A673 (cell line): ENCODE data around the gene OR5F1. TPM values are rescaled to one million over a fixed set of nuclear protein-coding genes. Genes with fewer than 3 reads are reported as not detected.

ENCODE experiments used
- BruUV-seq: library from RNA; stranded (reverse); fragments of 400-500 nt; replicated peaks from 2 replicates; lab custom pipeline; 2021; lab: Mats Ljungman, UMichigan
- CTCF ChIA-PET: fragments of 300-600 bp; sonication (Branson Sonifier 250); formaldehyde crosslinking; loops from one replicate; lab custom pipeline; 2022; ENCODE audit warnings: antibody characterized with exemption; lab: Charles Lee
- POLR2A ChIA-PET: fragments of 300-600 bp; sonication (Branson Sonifier 250); formaldehyde crosslinking; loops from one replicate; lab custom pipeline; 2022; ENCODE audit warnings: antibody characterized with exemption; ENCODE audit not compliant: low non-redundant PET; lab: Charles Lee
- DNase-seq: peaks from one replicate; pipeline ENCODE4 v3.0.0-alpha.2; 2015; ENCODE audit warnings: low spot score
- H3K27ac ChIP-seq: fragments of 200-600 bp; sonication (generic); 2 replicates; pipeline ENCODE4 v1.5.1; 2016; ENCODE audit warnings: mixed run types, low read depth, mild to moderate bottlenecking, mixed read lengths, antibody characterized with exemption, low read length; ENCODE audit not compliant: poor library complexity, severe bottlenecking
- H3K27me3 ChIP-seq: fragments of 200-600 bp; sonication (generic); replicated peaks from 2 replicates; pipeline ENCODE4 v1.6.1; 2017; ENCODE audit warnings: mixed run types, low read depth, mild to moderate bottlenecking, mixed read lengths, antibody characterized with exemption, low read length; ENCODE audit not compliant: insufficient read depth, poor library complexity
- H3K36me3 ChIP-seq: fragments of 200-600 bp; sonication (generic); 2 replicates; pipeline ENCODE4 v1.6.1; 2016; ENCODE audit warnings: mixed run types, mild to moderate bottlenecking, mixed read lengths, antibody characterized with exemption, low read length; ENCODE audit not compliant: insufficient read depth, poor library complexity, severe bottlenecking
- H3K4me1 ChIP-seq: fragments of 200-600 bp; sonication (generic); 2 replicates; pipeline ENCODE4 v1.6.1; 2017; ENCODE audit warnings: mixed run types, mild to moderate bottlenecking, mixed read lengths, antibody characterized with exemption, low read length; ENCODE audit not compliant: insufficient read depth, poor library complexity, severe bottlenecking
- H3K4me3 ChIP-seq: fragments of 200-600 bp; sonication (generic); 2 replicates; pipeline ENCODE4 v1.5.1; 2016; ENCODE audit warnings: low read depth, mixed run types, mild to moderate bottlenecking, mixed read lengths, low read length; ENCODE audit not compliant: poor library complexity, severe bottlenecking
- H3K9me3 ChIP-seq: fragments of 200-600 bp; sonication (generic); 2 replicates; pipeline ENCODE4 v1.6.1; 2016; ENCODE audit warnings: mixed run types, low read depth, mild to moderate bottlenecking, mixed read lengths, antibody characterized with exemption, low read length; ENCODE audit not compliant: poor library complexity, severe bottlenecking
- CTCF ChIP-seq: fragments of 300-800, 200-600 bp; sonication (generic); conservative IDR thresholded peaks from 2 replicates; pipeline ENCODE4 v1.5.1; 2017; ENCODE audit warnings: low read depth, mild to moderate bottlenecking, antibody characterized with exemption, low read length, moderate library complexity, mixed read lengths
- EZH2 ChIP-seq: fragments of 200-600 bp; sonication (generic); IDR thresholded peaks from 2 replicates; pipeline ENCODE4 v1.6.1; 2017; ENCODE audit warnings: borderline replicate concordance, low read depth, mild to moderate bottlenecking, mixed read lengths, antibody characterized with exemption, low read length; ENCODE audit not compliant: poor library complexity, severe bottlenecking
- intact Hi-C: fragments of 100-400 bp; cut with micrococcal nuclease; formaldehyde crosslinking; loops from one replicate; pipeline ENCODE4 v1.10.0; 2022; ENCODE audit not compliant: unreplicated experiment
- total RNA-seq: library from RNA; stranded (reverse); gene quantifications from 2 replicates; pipeline ENCODE4 v1.2.3, GENCODE V29; 2021

OR5F1 gene
- total RNA-seq, 1 experiment from 2014 or later, result not detected

DNA sequence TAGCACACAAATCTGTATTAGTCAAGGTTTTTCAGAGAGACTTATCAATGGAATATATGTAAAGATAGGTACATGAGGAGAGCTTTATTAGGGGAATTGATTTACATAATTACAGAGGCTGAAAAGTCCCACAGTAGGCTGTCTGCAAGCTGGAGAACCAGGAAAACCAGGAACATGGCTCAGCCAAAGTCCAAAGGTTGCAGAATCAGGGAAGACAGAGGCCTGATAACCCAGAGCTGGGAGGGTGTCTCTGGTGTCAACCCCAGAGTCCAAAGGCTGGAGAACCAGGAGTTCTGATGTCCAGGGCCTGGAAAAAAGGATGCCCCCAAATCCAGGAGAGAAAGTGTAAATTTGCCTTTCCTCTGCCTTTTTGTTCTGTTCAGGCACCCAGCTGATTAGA, 16.3 kb upstream of the OR5F1 start:
- ChIA-PET CTCF (no interaction called here), POLR2A (no interaction called here)
- H3K27me3 ChIP-seq, result no peaks in the 10 kb centered on the region
- H3K27ac ChIP-seq, result no peak overlapping the region
- no peaks in the 10 kb centered on the region for H3K4me1 ChIP-seq
- no TSS peak for BruUV-seq
- H3K36me3 ChIP-seq, result no peaks in the 10 kb centered on the region
- TF ChIP-seq CTCF (no peak), EZH2 (no peak)
- no peak for DNase-seq
- intact Hi-C loops, result no loop called here
- no peak overlapping the region for H3K4me3 ChIP-seq
- H3K9me3 ChIP-seq, result peaks cover 17% of the 10 kb centered on the region

GRCh38 chr11:55970935-55971334, 23.5 kb downstream of the OR5F1 start:
- Histone ChIP-seq H3K36me3 (no peaks in the 10 kb centered on the region), H3K4me1 (no peaks in the 10 kb centered on the region), H3K4me3 (no peak overlapping the region), H3K9me3 (peaks cover 2% of the 10 kb centered on the region), H3K27me3 (no peaks in the 10 kb centered on the region), H3K27ac (no peak overlapping the region)
- BruUV-seq, result no TSS peak
- intact Hi-C loops, result no loop called here
- TF ChIP-seq EZH2, result no peak
- TF ChIP-seq CTCF, result no peak
- POLR2A ChIA-PET, result no interaction called here
- DNase-seq, result no peak
- CTCF ChIA-PET, result no interaction called here

GRCh38 chr11:55969845-55970244, 24.6 kb downstream of the OR5F1 start, which contains the start of gene OR10AG1:
Gene OR10AG1 (minus strand): TSS chr11:55969945. CDS start chr11:55969907, 38 bp downstream.
- CTCF ChIA-PET, result no interaction called here
- Histone ChIP-seq H3K36me3 (no peaks in the 10 kb centered on the region), H3K4me3 (no peak within 1 kb of the TSS), H3K27me3 (no peaks in the 10 kb centered on the region), H3K4me1 (no peaks in the 10 kb centered on the region), H3K9me3 (peaks cover 2% of the 10 kb centered on the region), H3K27ac (no peak within 1 kb of the TSS)
- TF ChIP-seq CTCF, result no peak
- no peak for TF ChIP-seq EZH2
- no peak for DNase-seq
- no TSS peak for BruUV-seq
- intact Hi-C loops, result no loop called here
- POLR2A ChIA-PET, result no interaction called here
